Breast epithelium (tissue), 3 donors: Measurements from ENCODE around the gene CSNK2A1.

Source experiments
- POLR2AphosphoS5 ChIP-seq, 3 donors: sonication (generic); formaldehyde crosslinking; IDR thresholded peaks; one replicate each; pipeline ENCODE4 v1.6.1; 2017; ENCODE audit warnings: antibody characterized with exemption in 3 of 3
- TF ChIP-seq, protein P1 (sequence below), 3 donors: fragments of 450-650 bp; IDR thresholded peaks; one replicate each; pipeline ENCODE4 v1.5.1; 2016 to 2017; ENCODE audit warnings: antibody characterized with exemption in 3 of 3, mild to moderate bottlenecking in 3 of 3, moderate library complexity in 3 of 3

DNA sequence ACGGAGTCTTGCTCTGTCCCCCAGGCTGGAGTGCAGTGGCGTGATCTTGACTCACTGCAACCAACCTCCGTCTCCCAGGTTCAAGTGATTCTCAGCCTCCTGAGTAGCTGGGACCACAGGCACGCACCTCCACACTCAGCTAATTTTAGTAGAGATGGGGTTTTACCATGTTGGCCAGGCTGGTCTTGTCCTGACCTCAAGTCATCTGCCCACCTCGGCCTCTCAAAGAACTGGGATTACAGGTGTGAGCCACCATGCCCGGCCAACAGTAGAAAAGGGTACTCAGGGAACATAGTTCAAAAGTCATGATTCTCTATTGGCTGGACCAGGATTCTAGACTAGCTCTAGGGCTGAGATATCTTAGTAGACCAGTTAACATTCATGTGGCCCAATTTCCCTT is 5.6 kb downstream of the CSNK2A1 start:
- no peak for TF ChIP-seq POLR2AphosphoS5 (IDR thresholded peaks at IDR 0.05)
- TF ChIP-seq, protein P1, sequence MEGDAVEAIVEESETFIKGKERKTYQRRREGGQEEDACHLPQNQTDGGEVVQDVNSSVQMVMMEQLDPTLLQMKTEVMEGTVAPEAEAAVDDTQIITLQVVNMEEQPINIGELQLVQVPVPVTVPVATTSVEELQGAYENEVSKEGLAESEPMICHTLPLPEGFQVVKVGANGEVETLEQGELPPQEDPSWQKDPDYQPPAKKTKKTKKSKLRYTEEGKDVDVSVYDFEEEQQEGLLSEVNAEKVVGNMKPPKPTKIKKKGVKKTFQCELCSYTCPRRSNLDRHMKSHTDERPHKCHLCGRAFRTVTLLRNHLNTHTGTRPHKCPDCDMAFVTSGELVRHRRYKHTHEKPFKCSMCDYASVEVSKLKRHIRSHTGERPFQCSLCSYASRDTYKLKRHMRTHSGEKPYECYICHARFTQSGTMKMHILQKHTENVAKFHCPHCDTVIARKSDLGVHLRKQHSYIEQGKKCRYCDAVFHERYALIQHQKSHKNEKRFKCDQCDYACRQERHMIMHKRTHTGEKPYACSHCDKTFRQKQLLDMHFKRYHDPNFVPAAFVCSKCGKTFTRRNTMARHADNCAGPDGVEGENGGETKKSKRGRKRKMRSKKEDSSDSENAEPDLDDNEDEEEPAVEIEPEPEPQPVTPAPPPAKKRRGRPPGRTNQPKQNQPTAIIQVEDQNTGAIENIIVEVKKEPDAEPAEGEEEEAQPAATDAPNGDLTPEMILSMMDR (IDR thresholded peaks at IDR 0.05) = no peak
